C4-2B (cell line): ENCODE data around the gene ZFP42.
"Not testable (repeated sequence)": the region's sequence is repeated elsewhere in the genome, so short reads cannot be mapped to it uniquely, and the experiment has no call there.

Experiments used
- H3K27ac ChIP-seq: fragments of 450-650 bp; 2 replicates; pipeline ENCODE4 v1.5.1; 2017
- ZFX ChIP-seq: fragments of 450-650 bp; IDR thresholded peaks from 2 replicates; pipeline ENCODE4 v1.6.1; 2017
- TF ChIP-seq, protein P1 (sequence below): fragments of 450-650 bp; conservative IDR thresholded peaks from 2 replicates; pipeline ENCODE4 v1.5.1; 2017; ENCODE audit warnings: mild to moderate bottlenecking

ZFP42 gene

GRCh38 chr4:187992971-187993370 lies 2.6 kb upstream of the ZFP42 start:
- H3K27ac ChIP-seq: no peak overlapping the region
- TF ChIP-seq, protein P1, sequence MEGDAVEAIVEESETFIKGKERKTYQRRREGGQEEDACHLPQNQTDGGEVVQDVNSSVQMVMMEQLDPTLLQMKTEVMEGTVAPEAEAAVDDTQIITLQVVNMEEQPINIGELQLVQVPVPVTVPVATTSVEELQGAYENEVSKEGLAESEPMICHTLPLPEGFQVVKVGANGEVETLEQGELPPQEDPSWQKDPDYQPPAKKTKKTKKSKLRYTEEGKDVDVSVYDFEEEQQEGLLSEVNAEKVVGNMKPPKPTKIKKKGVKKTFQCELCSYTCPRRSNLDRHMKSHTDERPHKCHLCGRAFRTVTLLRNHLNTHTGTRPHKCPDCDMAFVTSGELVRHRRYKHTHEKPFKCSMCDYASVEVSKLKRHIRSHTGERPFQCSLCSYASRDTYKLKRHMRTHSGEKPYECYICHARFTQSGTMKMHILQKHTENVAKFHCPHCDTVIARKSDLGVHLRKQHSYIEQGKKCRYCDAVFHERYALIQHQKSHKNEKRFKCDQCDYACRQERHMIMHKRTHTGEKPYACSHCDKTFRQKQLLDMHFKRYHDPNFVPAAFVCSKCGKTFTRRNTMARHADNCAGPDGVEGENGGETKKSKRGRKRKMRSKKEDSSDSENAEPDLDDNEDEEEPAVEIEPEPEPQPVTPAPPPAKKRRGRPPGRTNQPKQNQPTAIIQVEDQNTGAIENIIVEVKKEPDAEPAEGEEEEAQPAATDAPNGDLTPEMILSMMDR: no peak
- no peak for TF ChIP-seq ZFX

DNA sequence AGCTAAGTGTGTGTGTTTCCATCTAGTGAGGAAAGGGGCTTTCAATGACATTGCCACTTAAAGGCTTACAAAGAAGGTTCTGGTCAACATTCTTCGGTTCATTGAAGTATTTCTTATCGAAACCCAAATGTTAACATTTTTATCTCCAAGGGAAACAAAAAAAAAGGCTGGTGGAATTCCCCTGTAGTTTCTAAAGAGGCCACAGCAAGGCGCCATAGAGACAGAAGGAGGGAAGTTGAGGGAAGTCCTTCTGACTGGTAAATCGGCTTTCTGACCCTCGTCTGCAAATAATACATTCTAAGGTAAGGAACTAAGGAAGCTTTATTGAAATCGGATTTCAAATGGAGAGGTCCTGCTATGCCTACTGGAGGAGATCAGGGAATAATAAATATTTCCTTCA lies 1.7 kb upstream of the ZFP42 start:
- no peak overlapping the region for H3K27ac ChIP-seq
- no peak for TF ChIP-seq ZFX
- TF ChIP-seq, protein P1: peak; percentile 57

- H3K27ac ChIP-seq: no peak overlapping the region
- no peak for TF ChIP-seq ZFX
- TF ChIP-seq, protein P1: no peak
Measured at GRCh38 chr4:187996502-187997177, 1.1 kb downstream of the ZFP42 start.

DNA sequence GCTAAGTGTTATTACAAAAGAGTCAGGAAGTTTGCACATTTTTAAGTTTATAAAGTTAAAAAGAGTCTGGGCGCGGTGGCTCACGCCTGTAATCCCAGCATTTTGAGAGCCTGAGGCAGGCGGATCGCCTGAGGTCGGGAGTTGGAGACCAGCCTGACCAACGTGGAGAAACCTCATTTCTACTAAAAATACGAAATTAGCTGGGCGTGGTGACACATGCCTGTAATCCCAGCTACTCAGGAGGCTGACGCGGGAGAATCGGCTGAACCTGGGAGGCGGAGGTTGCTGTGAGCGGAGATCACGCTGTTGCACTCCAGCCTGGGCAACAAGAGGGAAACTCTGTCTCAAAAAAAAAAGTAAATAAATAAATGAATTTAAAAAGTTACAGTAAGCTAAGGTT lies 2.4 kb downstream of the ZFP42 start:
- not testable (repeated sequence) for H3K27ac ChIP-seq

DNA sequence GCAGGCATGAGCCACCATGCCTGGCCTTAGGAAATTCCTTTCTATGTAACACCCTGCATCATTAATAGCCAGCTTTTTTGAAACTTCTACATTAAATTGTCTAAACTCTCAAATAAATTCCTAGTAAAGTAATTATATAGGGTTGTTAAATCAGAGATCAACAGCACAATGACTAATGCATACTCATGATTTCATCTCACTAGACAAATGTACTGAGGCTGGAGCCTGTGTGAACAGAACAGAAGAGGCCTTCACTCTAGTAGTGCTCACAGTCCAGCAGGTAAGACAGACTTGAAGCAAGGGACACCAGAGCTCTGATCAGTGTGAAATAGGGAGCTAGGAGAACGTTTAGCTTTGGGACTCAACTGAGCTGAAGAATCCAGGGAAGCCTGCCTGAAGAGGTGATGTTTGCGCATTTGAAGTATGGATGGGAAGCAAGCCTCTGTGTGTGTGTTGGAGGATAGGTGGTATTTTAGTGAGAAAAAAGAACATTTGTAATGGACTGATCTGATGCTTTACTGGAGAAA lies 3.9 kb downstream of the ZFP42 start:
- H3K27ac ChIP-seq: no peak overlapping the region
- no peak for TF ChIP-seq ZFX
- TF ChIP-seq, protein P1: no peak

DNA sequence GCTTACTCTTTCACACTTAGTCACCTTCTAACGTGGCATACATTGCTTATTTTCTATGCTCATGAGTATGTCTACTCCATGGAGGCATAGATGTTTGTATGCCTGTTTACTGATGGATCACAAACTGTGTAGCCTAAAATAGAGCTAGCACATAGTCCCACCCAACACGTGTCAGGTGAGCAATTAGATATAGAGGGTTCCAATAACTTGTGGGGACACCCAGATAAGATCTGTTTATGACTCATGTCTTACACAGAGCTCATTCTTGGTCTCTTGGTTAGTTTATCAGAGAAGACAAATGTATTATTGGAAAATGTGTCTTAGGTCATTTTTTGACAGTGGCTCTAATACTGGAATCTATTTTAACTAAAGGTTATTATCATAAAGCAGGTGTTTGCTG lies 6.8 kb downstream of the ZFP42 start:
- no peak for TF ChIP-seq ZFX
- TF ChIP-seq, protein P1: no peak
- H3K27ac ChIP-seq: no peak overlapping the region

DNA sequence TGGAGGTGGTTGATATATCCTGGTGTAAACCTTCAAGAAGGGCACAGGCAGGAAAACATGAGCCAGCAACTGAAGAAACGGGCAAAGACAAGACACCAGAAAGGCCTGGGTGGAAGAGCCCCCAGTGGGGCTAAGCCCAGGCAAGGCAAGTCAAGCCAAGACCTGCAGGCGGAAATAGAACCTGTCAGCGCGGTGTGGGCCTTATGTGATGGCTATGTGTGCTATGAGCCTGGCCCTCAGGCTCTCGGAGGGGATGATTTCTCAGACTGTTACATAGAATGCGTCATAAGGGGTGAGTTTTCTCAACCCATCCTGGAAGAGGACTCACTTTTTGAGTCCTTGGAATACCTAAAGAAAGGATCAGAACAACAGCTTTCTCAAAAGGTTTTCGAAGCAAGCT lies 7.2 kb downstream of the ZFP42 start:
- no peak overlapping the region for H3K27ac ChIP-seq
- TF ChIP-seq ZFX: no peak
- TF ChIP-seq, protein P1: no peak

DNA sequence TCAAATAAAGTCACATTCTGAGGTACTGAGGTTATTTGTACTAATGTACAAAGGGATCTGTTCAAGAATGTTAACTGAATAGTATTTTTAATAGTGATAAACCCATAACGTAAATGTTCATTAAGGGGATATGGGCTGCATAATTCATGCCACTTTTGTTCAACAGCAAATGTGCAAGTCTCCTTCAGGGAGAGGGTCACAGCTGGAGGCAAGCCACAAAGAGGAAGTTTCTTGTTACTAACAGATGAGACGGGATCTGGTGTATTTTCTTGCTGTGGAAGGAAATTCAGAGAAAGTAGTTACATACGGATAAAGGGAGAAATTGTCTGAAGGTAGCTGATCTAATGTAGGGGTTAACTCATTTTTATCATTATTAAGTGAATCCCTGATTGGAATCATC lies 10.0 kb downstream of the ZFP42 start:
- no peak overlapping the region for H3K27ac ChIP-seq
- TF ChIP-seq, protein P1: no peak
- no peak for TF ChIP-seq ZFX
